Sigmoid colon (tissue), 7 donors: ENCODE data around the gene CTAGE4. TPM values are rescaled to one million over a fixed set of nuclear protein-coding genes. Genes with fewer than 3 reads are reported as not detected.
"Not testable (repeated sequence)": the region's sequence is repeated elsewhere in the genome, so short reads cannot be mapped to it uniquely, and the experiment has no call there.

Experiments used
- DNase-seq: peaks from one replicate; pipeline ENCODE4 v3.0.0-alpha.2; 2019
- H3K27ac ChIP-seq, 4 donors: fragments of 200-600 bp; sonication (generic); one replicate each; pipeline ENCODE4 v1.5.1; 2016 to 2019; ENCODE audit warnings: mild to moderate bottlenecking in 1 of 4
- H3K27me3 ChIP-seq, 3 donors: fragments of 200-600 bp; sonication (generic); one replicate each; pipeline ENCODE4 v1.5.1; 2019; ENCODE audit warnings: mild to moderate bottlenecking in 1 of 3
- H3K36me3 ChIP-seq, 4 donors: fragments of 200-600 bp; sonication (generic); one replicate each; pipeline ENCODE4 v1.5.1; 2016 to 2019
- H3K4me1 ChIP-seq, 4 donors: fragments of 200-600 bp; sonication (generic); one replicate each; pipeline ENCODE4 v1.5.1; 2017 to 2019
- H3K4me3 ChIP-seq, 4 donors: fragments of 200-600 bp; sonication (generic); one replicate each; pipeline ENCODE4 v1.5.1; 2017 to 2019; ENCODE audit warnings: mild to moderate bottlenecking in 2 of 4, moderate library complexity in 1 of 4
- H3K9me3 ChIP-seq, 4 donors: fragments of 200-600 bp in 3 of 4; sonication (generic) in 3 of 4; one replicate each; pipeline versions ENCODE4 v1.5.1 to v1.6.1; 2013 to 2019
- EP300 ChIP-seq, 4 donors: sonication (generic); formaldehyde crosslinking; IDR thresholded peaks; one replicate each; pipeline ENCODE4 v1.6.1; 2017; ENCODE audit warnings: antibody characterized with exemption in 4 of 4
- POLR2A ChIP-seq, 2 donors: fragments of 450-650 bp; IDR thresholded peaks; one replicate each; pipeline ENCODE4 v1.6.1; 2016; ENCODE audit warnings: antibody characterized with exemption in 2 of 2, mild to moderate bottlenecking in 2 of 2, moderate library complexity in 2 of 2
- POLR2AphosphoS5 ChIP-seq, 4 donors: sonication (generic); formaldehyde crosslinking; IDR thresholded peaks; one replicate each; pipeline ENCODE4 v1.6.1; 2017; ENCODE audit warnings: antibody characterized with exemption in 4 of 4
- WGBS, 2 donors: extraction: QIAGEN DNeasy Blood & Tissue Kit; methylation state at CpG; one replicate each; pipeline ENCODE4 v1.1.7; 2013; 5-methylcytosine and 5-hydroxymethylcytosine counted together
- intact Hi-C: fragments of 100-400 bp; cut with DNase I; formaldehyde crosslinking; loops from one replicate; pipeline ENCODE4 v1.15.1; 2023
- polyA plus RNA-seq, 3 donors: library from polyadenylated mRNA; stranded (reverse); fragments of 200-250 nt; gene quantifications; one replicate each; pipeline ENCODE4 v1.2.3, GENCODE V29; 2013
- total RNA-seq, 4 donors: library from RNA; depleted of rRNA; stranded (reverse); fragments of >200 nt; gene quantifications; one replicate each; pipeline ENCODE4 v1.1.0, GENCODE V29; 2016
- TF ChIP-seq, protein P1 (sequence below), 4 experiments: fragments of 450-650 bp in 3 of 4; fragments of 200-600 bp in 1 of 4; IDR thresholded peaks; one replicate each; pipeline ENCODE4 v1.5.1; 2016 to 2019; ENCODE audit warnings: antibody characterized with exemption in 4 of 4, mild to moderate bottlenecking in 3 of 4, moderate library complexity in 2 of 4
- donor health status: healthy with polysubstance abuse.
- donor health status: Bipolar disorder and iron deficiency.
- donor health status: healthy.

Gene CTAGE4
- total RNA-seq (1 to 10 TPM in 3 of 4 donors, under 1 TPM in 1; 0.49 to 1.8 (median 1.6) TPM), polyA plus RNA-seq (1 to 10 TPM in 2 of 3 donors, under 1 TPM in 1; 0.90 to 3.0 (median 3.0) TPM)

GRCh38 chr7:144183166-144183565 is at the start of gene CTAGE4:
CTAGE4 (plus strand) TSS chr7:144183466; CDS start chr7:144183504, 38 bp downstream.
- H3K4me3 ChIP-seq, H3K36me3 ChIP-seq, intact Hi-C loops, DNase-seq, H3K27me3 ChIP-seq, H3K9me3 ChIP-seq, H3K27ac ChIP-seq, H3K4me1 ChIP-seq: not testable (repeated sequence)
- no CpG with 5 or more reads among the region's 19 CpGs for WGBS, 2 donors

GRCh38 chr7:144134116-144134515 is 49.1 kb upstream of the CTAGE4 start:
- WGBS, 2 donors: 85% methylated on average over 1 of the region's 1 CpG
- TF ChIP-seq EP300 (IDR thresholded peaks at IDR 0.05) (no peak), POLR2AphosphoS5 (IDR thresholded peaks at IDR 0.05) (no peak), POLR2A (IDR thresholded peaks at IDR 0.05) (no peak)
- TF ChIP-seq, protein P1, sequence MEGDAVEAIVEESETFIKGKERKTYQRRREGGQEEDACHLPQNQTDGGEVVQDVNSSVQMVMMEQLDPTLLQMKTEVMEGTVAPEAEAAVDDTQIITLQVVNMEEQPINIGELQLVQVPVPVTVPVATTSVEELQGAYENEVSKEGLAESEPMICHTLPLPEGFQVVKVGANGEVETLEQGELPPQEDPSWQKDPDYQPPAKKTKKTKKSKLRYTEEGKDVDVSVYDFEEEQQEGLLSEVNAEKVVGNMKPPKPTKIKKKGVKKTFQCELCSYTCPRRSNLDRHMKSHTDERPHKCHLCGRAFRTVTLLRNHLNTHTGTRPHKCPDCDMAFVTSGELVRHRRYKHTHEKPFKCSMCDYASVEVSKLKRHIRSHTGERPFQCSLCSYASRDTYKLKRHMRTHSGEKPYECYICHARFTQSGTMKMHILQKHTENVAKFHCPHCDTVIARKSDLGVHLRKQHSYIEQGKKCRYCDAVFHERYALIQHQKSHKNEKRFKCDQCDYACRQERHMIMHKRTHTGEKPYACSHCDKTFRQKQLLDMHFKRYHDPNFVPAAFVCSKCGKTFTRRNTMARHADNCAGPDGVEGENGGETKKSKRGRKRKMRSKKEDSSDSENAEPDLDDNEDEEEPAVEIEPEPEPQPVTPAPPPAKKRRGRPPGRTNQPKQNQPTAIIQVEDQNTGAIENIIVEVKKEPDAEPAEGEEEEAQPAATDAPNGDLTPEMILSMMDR (IDR thresholded peaks at IDR 0.05): no peak
- Histone ChIP-seq H3K27ac (no peak overlapping the region), H3K36me3 (no peaks in the 10 kb centered on the region), H3K4me1 (no peaks in the 10 kb centered on the region), H3K27me3 (no peaks in the 10 kb centered on the region), H3K9me3 (no peaks in the 10 kb centered on the region), H3K4me3 (no peak overlapping the region)
- no peak for DNase-seq
- intact Hi-C loops: no loop called here

DNA sequence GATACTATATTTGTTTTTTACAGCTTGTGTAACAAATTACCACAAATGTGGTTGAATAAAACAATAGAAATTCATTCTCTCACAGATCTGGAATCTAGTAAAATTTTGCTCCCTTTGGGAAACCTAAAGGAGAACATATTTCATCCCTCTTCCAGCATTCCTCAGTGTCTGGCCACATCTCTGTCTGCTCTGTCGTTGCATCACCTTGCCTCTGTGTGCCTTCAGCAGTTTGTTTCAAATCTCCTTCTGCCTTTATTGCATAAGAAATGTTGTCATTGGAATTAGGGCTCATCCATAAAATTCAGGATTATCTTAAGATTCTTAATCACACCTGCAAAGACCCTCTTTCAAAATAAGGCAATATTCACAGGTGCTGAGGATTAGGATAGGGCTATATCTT is 45.8 kb upstream of the CTAGE4 start:
- no peak overlapping the region for H3K4me3 ChIP-seq
- H3K36me3 ChIP-seq: no peaks in the 10 kb centered on the region
- TF ChIP-seq POLR2AphosphoS5 (IDR thresholded peaks at IDR 0.05): no peak
- no peak for TF ChIP-seq EP300 (IDR thresholded peaks at IDR 0.05)
- TF ChIP-seq, protein P1 (IDR thresholded peaks at IDR 0.05): no peak
- TF ChIP-seq POLR2A (IDR thresholded peaks at IDR 0.05): no peak
- no peak overlapping the region for H3K27ac ChIP-seq
- DNase-seq: no peak
- intact Hi-C loops: no loop called here
- H3K9me3 ChIP-seq: peaks cover 0 to 2% (median 0%) of the 10 kb centered on the region in 4 donors
- no peaks in the 10 kb centered on the region for H3K27me3 ChIP-seq
- H3K4me1 ChIP-seq: no peaks in the 10 kb centered on the region
- 70 to 82% methylated on average over 1 of the region's 1 CpG for WGBS, 2 donors

- Histone ChIP-seq H3K27me3 (no peaks in the 10 kb centered on the region), H3K36me3 (no peaks in the 10 kb centered on the region), H3K9me3 (peaks cover 0 to 7% (median 4%) of the 10 kb centered on the region in 4 donors), H3K27ac (no peak overlapping the region), H3K4me3 (no peak overlapping the region), H3K4me1 (no peaks in the 10 kb centered on the region)
- DNase-seq: no peak
- TF ChIP-seq POLR2AphosphoS5 (IDR thresholded peaks at IDR 0.05): no peak
- TF ChIP-seq POLR2A (IDR thresholded peaks at IDR 0.05): no peak
- TF ChIP-seq EP300 (IDR thresholded peaks at IDR 0.05): no peak
- TF ChIP-seq, protein P1 (IDR thresholded peaks at IDR 0.05): no peak
- 87% methylated on average over 3 of the region's 3 CpGs for WGBS, 2 donors
- intact Hi-C loops: no loop called here
These were observed 41.1 kb upstream of the CTAGE4 start for GRCh38 chr7:144142187-144142586.

- Histone ChIP-seq H3K27ac (no peak overlapping the region), H3K4me3 (no peak overlapping the region), H3K27me3 (no peaks in the 10 kb centered on the region), H3K36me3 (no peaks in the 10 kb centered on the region), H3K4me1 (no peaks in the 10 kb centered on the region), H3K9me3 (peaks cover 0 to 18% (median 14%) of the 10 kb centered on the region in 4 donors)
- intact Hi-C loops: no loop called here
- 63 to 82% methylated on average over 3 of the region's 3 CpGs for WGBS, 2 donors
- TF ChIP-seq EP300 (IDR thresholded peaks at IDR 0.05): no peak
- no peak for TF ChIP-seq POLR2A (IDR thresholded peaks at IDR 0.05)
- TF ChIP-seq, protein P1 (IDR thresholded peaks at IDR 0.05): no peak
- TF ChIP-seq POLR2AphosphoS5 (IDR thresholded peaks at IDR 0.05): no peak
- no peak for DNase-seq
These were observed 38.8 kb upstream of the CTAGE4 start for GRCh38 chr7:144144426-144144825.
